Measurements from ENCODE around the gene SUV39H1. TPM values are rescaled to one million over a fixed set of nuclear protein-coding genes. Genes with fewer than 3 reads are reported as not detected.

Gene SUV39H1
- 7.7 and 10.8 TPM in 2 replicates for total RNA-seq

DNA sequence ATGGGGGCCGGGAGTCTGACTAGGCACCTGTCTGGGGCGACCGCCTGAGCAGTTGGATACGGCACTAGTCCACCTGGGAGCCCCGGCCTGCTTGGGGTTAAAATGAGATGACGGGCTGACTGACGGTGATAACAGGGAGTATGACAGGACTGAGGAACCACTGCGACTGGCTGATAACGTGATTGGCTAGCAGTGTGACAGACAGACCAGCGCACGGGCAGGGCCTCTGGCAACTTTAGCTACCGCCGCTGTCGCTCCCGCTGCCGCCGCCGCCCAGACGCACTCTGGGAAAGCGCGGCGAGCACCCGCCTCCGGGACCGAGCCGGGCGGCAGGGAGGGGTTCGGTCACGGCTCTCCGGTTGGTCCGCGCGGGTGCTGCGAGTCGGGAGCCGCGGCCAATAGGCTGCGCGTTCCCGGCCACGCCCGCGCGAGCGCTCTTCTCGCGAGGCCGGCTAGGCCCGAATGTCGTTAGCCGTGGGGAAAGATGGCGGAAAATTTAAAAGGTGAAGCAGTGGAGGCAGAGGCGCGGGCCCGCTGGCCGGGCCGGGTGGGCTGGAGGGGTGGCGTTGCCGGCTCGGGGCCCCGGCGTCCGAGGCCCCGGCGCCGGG is at the start of gene SUV39H1:
TSS of gene SUV39H1 (plus strand) at position 434 of the 608 bp plus-strand sequence. CDS start at position 485, 51 bp downstream.

DNA sequence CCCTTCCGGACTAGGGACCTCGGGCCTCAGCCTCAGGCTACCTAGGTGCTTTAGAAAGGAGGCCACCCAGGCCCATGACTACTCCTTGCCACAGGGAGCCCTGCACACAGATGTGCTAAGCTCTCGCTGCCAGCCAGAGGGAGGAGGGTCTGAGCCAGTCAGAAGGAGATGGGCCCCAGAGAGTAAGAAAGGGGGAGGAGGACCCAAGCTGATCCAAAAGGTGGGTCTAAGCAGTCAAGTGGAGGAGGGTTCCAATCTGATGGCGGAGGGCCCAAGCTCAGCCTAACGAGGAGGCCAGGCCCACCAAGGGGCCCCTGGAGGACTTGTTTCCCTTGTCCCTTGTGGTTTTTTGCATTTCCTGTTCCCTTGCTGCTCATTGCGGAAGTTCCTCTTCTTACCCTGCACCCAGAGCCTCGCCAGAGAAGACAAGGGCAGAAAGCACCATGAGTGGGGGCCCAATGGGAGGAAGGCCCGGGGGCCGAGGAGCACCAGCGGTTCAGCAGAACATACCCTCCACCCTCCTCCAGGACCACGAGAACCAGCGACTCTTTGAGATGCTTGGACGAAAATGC is 13.0 kb upstream of the SUV39H1 start, which contains the start of gene WAS:
TSS of gene WAS (plus strand) at position 389 of the 572 bp plus-strand sequence. CDS start at position 444, 55 bp downstream.

Small RNAs within 50 kb of the gene (small RNA-seq; reads per million reads assigned to genes)
- gene RNU6-1056P: not detected

Other genes with a start within 250 kb of the SUV39H1 start
- 111 and 131 TPM in 2 replicates for gene SLC38A5, start 226.5 kb upstream of the SUV39H1 start, total RNA-seq
- 65.4 and 89.9 TPM in 2 replicates for gene FTSJ1, start 220.5 kb upstream of the SUV39H1 start, total RNA-seq
- gene PORCN, start 187.7 kb upstream of the SUV39H1 start, total RNA-seq: 14.3 and 16.8 TPM in 2 replicates
- 168 and 261 TPM in 2 replicates for gene EBP, start 174.9 kb upstream of the SUV39H1 start, total RNA-seq
- gene TBC1D25, start 157.0 kb upstream of the SUV39H1 start, total RNA-seq: 4.8 and 6.6 TPM in 2 replicates
- gene RBM3, start 122.2 kb upstream of the SUV39H1 start, total RNA-seq: 322 and 356 TPM in 2 replicates
- 83.7 and 99.9 TPM in 2 replicates for gene WDR13, start 99.2 kb upstream of the SUV39H1 start, total RNA-seq
- gene WAS, start 12.9 kb upstream of the SUV39H1 start, total RNA-seq: under 0.01 and 0.20 TPM in 2 replicates
- not detected in 2 replicates for gene GLOD5, start 65.0 kb downstream of the SUV39H1 start, total RNA-seq
- gene GATA1, start 89.9 kb downstream of the SUV39H1 start, total RNA-seq: not detected in 2 replicates
- 24.3 and 30.5 TPM in 2 replicates for gene HDAC6, start 105.3 kb downstream of the SUV39H1 start, total RNA-seq
- gene ERAS, start 129.8 kb downstream of the SUV39H1 start, total RNA-seq: 0.37 TPM in 1 of 2 replicates, not detected in the other
- 0.20 and 0.37 TPM in 2 replicates for gene PCSK1N, start 138.9 kb downstream of the SUV39H1 start, total RNA-seq
- 29.3 and 30.5 TPM in 2 replicates for gene TIMM17B, start 201.0 kb downstream of the SUV39H1 start, total RNA-seq
- gene PQBP1, start 201.2 kb downstream of the SUV39H1 start, total RNA-seq: 30.9 and 45.6 TPM in 2 replicates
- 11.4 and 12.7 TPM in 2 replicates for gene SLC35A2, start 214.9 kb downstream of the SUV39H1 start, total RNA-seq
- 2.2 and 4.1 TPM in 2 replicates for gene PIM2, start 222.3 kb downstream of the SUV39H1 start, total RNA-seq